Subcutaneous adipose tissue (tissue), 4 donors: ENCODE data around the gene ASB18. TPM values are rescaled to one million over a fixed set of nuclear protein-coding genes. Genes with fewer than 3 reads are reported as not detected.

ENCODE experiments used
- CTCF ChIP-seq: fragments of 450-650 bp; IDR thresholded peaks from one replicate; pipeline ENCODE4 v1.5.1; 2016; ENCODE audit warnings: low read depth, mild to moderate bottlenecking, control low read depth, antibody characterized with exemption, moderate library complexity
- total RNA-seq, 4 donors: library from RNA; depleted of rRNA; stranded (reverse); fragments of >200 nt; gene quantifications; one replicate each; pipeline ENCODE4 v1.1.0, GENCODE V29; 2016

Gene ASB18
- total RNA-seq, 4 donors from 2014 or later: not detected

DNA sequence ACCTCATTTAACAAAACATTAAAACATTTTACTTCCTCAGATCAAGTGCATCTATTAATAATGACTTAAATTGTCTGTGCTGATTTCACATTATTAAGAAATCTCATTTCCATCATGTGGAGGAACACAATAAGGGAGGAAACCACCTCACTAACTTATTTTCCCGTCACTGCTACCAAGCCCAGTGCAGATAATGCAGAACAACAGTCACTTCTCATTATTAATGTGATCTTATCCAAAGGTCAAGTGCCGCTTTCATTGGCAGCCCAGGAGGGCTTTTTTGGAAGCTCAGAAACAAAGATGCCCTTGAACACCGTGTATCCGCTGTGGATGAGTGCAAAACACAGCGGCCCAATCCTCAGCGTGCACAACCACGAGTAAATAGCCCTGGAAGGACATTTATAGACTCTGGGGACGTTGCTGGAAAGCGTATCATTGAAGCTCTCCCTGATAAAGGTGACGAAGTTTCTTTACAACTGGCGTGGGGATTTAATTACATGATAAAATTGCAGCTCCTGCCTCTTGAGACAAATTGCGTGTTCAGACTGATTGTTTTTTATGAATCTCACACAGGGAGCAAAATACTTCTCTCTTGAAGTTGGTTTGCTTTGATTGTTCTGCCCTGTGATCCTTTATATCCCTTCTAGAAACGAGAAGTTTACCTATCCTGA lies 13.2 kb downstream of the ASB18 start:
- TF ChIP-seq CTCF: no peak

DNA sequence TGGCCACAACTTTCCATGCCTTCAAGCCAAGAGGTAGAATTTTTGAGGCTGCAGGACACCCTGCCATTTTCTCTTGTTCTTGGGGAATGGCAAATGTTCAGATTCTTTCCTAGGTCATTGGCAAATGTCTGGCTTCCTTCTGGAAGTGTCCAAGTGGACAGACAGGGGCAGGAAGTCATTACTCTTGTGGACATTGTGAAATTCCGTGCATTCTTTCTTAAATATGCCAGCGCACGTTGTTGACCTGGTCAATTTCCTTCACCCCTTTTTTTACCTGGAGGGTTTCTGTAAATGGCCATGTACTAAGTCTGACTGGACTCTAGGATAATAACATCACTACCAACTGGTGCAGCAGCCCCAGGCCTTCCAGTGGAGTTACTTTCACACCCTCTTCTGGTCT lies 13.9 kb downstream of the ASB18 start:
- TF ChIP-seq CTCF: no peak

- no peak for TF ChIP-seq CTCF
Observed at GRCh38 chr2:236249066-236249465, 15.1 kb downstream of the ASB18 start.

DNA sequence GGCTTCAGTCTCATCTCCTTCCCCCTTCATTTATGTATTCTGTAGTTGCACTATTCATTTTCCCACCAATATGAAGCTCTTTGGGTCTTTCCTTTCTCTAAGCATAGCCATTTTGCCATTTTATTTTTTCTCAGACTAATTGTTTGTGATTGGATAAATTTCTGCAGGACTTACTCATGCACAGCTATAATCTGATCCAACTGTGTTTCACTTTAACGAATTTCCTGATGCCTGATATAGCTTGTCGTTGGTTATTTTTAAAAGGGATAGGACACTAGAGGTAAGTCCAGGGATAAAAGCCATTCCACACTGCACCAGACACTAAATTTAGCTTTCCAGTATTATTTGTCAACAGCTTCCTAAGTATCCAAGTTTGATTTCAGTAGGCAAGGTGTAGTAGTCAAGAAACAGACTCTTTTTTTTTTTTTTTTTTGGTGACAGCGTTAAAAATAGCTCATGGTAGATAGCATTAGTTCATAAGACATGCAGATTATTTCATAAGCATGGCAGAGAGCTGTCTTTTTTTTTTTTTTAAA lies 17.4 kb downstream of the ASB18 start:
- no peak for TF ChIP-seq CTCF

DNA sequence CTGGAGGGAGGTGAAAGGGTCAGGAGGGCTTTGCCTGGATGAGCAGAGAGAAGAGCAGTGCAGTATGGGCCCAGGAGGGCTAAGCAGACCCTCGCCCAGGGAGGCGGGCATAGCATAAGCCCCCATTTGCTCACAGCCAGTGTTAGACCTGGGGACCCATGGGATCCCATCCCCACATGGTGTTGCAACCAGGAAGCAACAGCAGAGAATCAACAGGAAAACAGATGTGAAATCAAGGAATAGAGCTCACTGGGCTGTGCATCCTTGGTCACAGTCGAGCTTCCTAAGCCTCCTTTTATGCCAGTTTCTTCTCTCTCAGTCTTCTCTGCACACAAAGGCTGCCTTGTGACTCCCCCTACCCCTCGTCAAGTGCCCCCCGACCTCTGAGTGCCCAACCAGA lies 19.9 kb downstream of the ASB18 start:
- TF ChIP-seq CTCF: no peak

DNA sequence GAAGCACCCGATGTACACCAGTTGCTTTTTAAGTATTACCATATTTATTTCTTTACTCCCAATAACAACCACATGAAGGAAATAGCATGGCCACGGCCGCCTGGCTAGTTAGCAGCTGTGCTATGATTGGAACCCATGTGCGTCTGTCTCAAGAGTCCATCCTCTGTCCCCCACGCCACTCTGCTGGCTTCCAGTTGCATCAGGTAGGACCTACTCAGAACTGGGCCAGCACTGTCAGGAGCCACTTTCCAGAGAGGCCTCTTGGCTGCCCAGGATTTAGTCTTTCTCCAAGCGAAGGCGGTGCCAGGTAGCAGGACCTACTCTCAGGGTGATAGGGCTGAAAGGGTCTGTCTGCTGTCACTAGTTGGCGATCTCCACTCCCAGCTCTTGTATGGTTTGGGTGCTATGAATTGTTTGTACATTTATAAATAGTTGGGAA lies 22.1 kb downstream of the ASB18 start:
- TF ChIP-seq CTCF: no peak

- no peak for TF ChIP-seq CTCF
Observed at GRCh38 chr2:236241181-236242056, 22.8 kb downstream of the ASB18 start.
